Loucy (cell line): ENCODE results near the gene TBC1D12.

Source experiments
- H2AFZ ChIP-seq: fragments of 200-600 bp; sonication (generic); 2 replicates; pipeline ENCODE4 v1.6.0; 2016; ENCODE audit warnings: antibody characterized with exemption, mild to moderate bottlenecking, low read length, moderate library complexity
- H3F3A ChIP-seq: fragments of 200-600 bp; 2 replicates; pipeline ENCODE4 v1.6.0; 2016; ENCODE audit warnings: antibody characterized with exemption, low read depth, mild to moderate bottlenecking
- H3K27me3 ChIP-seq: fragments of 200-600 bp; sonication (generic); 2 replicates; pipeline ENCODE4 v1.6.1; 2014; ENCODE audit warnings: low read length, mild to moderate bottlenecking; ENCODE audit not compliant: insufficient read depth, poor library complexity, severe bottlenecking
- H3K36me3 ChIP-seq: fragments of 200-600 bp; sonication (generic); 2 replicates; pipeline ENCODE4 v1.6.1; 2016; ENCODE audit warnings: low read length; ENCODE audit not compliant: insufficient read depth
- H3K4me1 ChIP-seq: fragments of 200-600 bp; sonication (generic); 2 replicates; pipeline ENCODE4 v1.5.1; 2014; ENCODE audit warnings: low read length, mild to moderate bottlenecking; ENCODE audit not compliant: insufficient read depth, poor library complexity, severe bottlenecking
- H3K4me2 ChIP-seq: fragments of 200-600 bp; sonication (generic); 2 replicates; pipeline ENCODE4 v1.6.0; 2014; ENCODE audit warnings: antibody characterized with exemption, low read length, low read depth, mild to moderate bottlenecking; ENCODE audit not compliant: poor library complexity, severe bottlenecking
- H3K4me3 ChIP-seq: fragments of 200-600 bp; sonication (generic); 2 replicates; pipeline ENCODE4 v1.5.1; 2014; ENCODE audit warnings: low read length, mild to moderate bottlenecking, mixed read lengths; ENCODE audit not compliant: poor library complexity, severe bottlenecking
- H3K79me2 ChIP-seq: fragments of 200-600 bp; sonication (generic); 2 replicates; pipeline ENCODE4 v1.6.1; 2014; ENCODE audit warnings: low read length; ENCODE audit not compliant: insufficient read depth
- H3K9ac ChIP-seq: fragments of 200-600 bp; sonication (generic); 2 replicates; pipeline ENCODE4 v1.6.0; 2014; ENCODE audit warnings: mild to moderate bottlenecking, low read depth, low read length, moderate library complexity; ENCODE audit not compliant: poor library complexity, severe bottlenecking
- H3K9me2 ChIP-seq: fragments of 200-600 bp; sonication (generic); replicated peaks from 2 replicates; pipeline ENCODE4 v1.6.1; 2016; ENCODE audit warnings: low read depth, low read length, mixed read lengths
- H3K9me3 ChIP-seq: fragments of 200-600 bp; sonication (generic); 2 replicates; pipeline ENCODE4 v1.6.1; 2014; ENCODE audit warnings: mild to moderate bottlenecking, antibody characterized with exemption, low read length, low read depth; ENCODE audit not compliant: insufficient read depth
- H4K20me1 ChIP-seq: fragments of 200-600 bp; sonication (generic); 2 replicates; pipeline ENCODE4 v1.6.0; 2014; ENCODE audit warnings: antibody characterized with exemption, low read length, mild to moderate bottlenecking; ENCODE audit not compliant: insufficient read depth, poor library complexity, severe bottlenecking
- CTCF ChIP-seq: fragments of 200-600 bp; sonication (generic); conservative IDR thresholded peaks from 2 replicates; pipeline ENCODE4 v1.5.1; 2014; ENCODE audit warnings: mild to moderate bottlenecking, antibody characterized with exemption, low read length
- EZH2phosphoT487 ChIP-seq: fragments of 200-600 bp; IDR thresholded peaks from 2 replicates; pipeline ENCODE4 v1.6.1; 2018; ENCODE audit warnings: antibody characterized with exemption, mild to moderate bottlenecking, moderate library complexity, borderline replicate concordance

TBC1D12 gene

GRCh38 chr10:94366382-94366781 is 36.0 kb upstream of the TBC1D12 start:
- H3K4me3 ChIP-seq, result no peak overlapping the region
- no peaks in the 10 kb centered on the region for H3F3A ChIP-seq
- no peak overlapping the region for H3K9ac ChIP-seq
- no peaks in the 10 kb centered on the region for H3K9me3 ChIP-seq
- H2AFZ ChIP-seq, result no peak overlapping the region
- no peaks in the 10 kb centered on the region for H3K27me3 ChIP-seq
- H3K9me2 ChIP-seq, result no peaks in the 10 kb centered on the region
- no peak for TF ChIP-seq CTCF
- TF ChIP-seq EZH2phosphoT487, result no peak
- H3K4me1 ChIP-seq, result peaks cover 15% of the 10 kb centered on the region
- H3K79me2 ChIP-seq, result peaks cover 12% of the 10 kb centered on the region
- H4K20me1 ChIP-seq, result no peaks in the 10 kb centered on the region
- H3K4me2 ChIP-seq, result no peak overlapping the region
- no peaks in the 10 kb centered on the region for H3K36me3 ChIP-seq

- H3K9me3 ChIP-seq, result no peaks in the 10 kb centered on the region
- no peak overlapping the region for H3K4me3 ChIP-seq
- H2AFZ ChIP-seq, result no peak overlapping the region
- no peaks in the 10 kb centered on the region for H3F3A ChIP-seq
- TF ChIP-seq CTCF (no peak), EZH2phosphoT487 (no peak)
- no peaks in the 10 kb centered on the region for H3K4me1 ChIP-seq
- no peaks in the 10 kb centered on the region for H3K27me3 ChIP-seq
- no peaks in the 10 kb centered on the region for H3K9me2 ChIP-seq
- no peak overlapping the region for H3K9ac ChIP-seq
- H3K36me3 ChIP-seq, result no peaks in the 10 kb centered on the region
- no peak overlapping the region for H3K4me2 ChIP-seq
- H4K20me1 ChIP-seq, result no peaks in the 10 kb centered on the region
- H3K79me2 ChIP-seq, result no peaks in the 10 kb centered on the region
Measured at GRCh38 chr10:94370501-94370900, 31.8 kb upstream of the TBC1D12 start.

GRCh38 chr10:94375374-94375773 is 27.0 kb upstream of the TBC1D12 start:
- H3K4me1 ChIP-seq, result no peaks in the 10 kb centered on the region
- no peak overlapping the region for H3K4me2 ChIP-seq

More at GRCh38 chr10:94375374-94375773, 27.0 kb upstream of the TBC1D12 start:
- Histone ChIP-seq H3K9ac (no peak overlapping the region), H3K9me3 (no peaks in the 10 kb centered on the region), H3K79me2 (no peaks in the 10 kb centered on the region), H3K27me3 (no peaks in the 10 kb centered on the region), H3K36me3 (no peaks in the 10 kb centered on the region), H3F3A (no peaks in the 10 kb centered on the region), H3K9me2 (no peaks in the 10 kb centered on the region), H2AFZ (no peak overlapping the region), H3K4me3 (no peak overlapping the region), H4K20me1 (no peaks in the 10 kb centered on the region)
- no peak for TF ChIP-seq CTCF
- no peak for TF ChIP-seq EZH2phosphoT487
